Lung (tissue), 12 donors: Measurements from ENCODE around the gene TPCN2. TPM values are rescaled to one million over a fixed set of nuclear protein-coding genes. Genes with fewer than 3 reads are reported as not detected.

Experiments used
- ATAC-seq: fragments of 200-7000 bp; cut with Tn5 transposase; one replicate; pipeline ENCODE4 v1.9.1; 2020; ENCODE audit warnings: moderate number of reproducible peaks; ENCODE audit not compliant: insufficient read depth, low FRiP score
- DNase-seq, 3 donors: peaks; one replicate each; pipeline ENCODE4 v3.0.0-alpha.2; 2013 to 2017
- H3K27ac ChIP-seq, 2 donors: one replicate each; pipeline ENCODE4 v1.5.1; 2013; ENCODE audit warnings: mild to moderate bottlenecking in 2 of 2, moderate library complexity in 2 of 2, control low read depth in 1 of 2, inconsistent platforms in 1 of 2, low read depth in 1 of 2, low read length in 1 of 2
- H3K27me3 ChIP-seq, 3 donors: one replicate each; pipeline ENCODE4 v1.5.1; 2013; ENCODE audit warnings: low read length in 2 of 3; ENCODE audit not compliant: control insufficient read depth in 3 of 3, insufficient read depth in 3 of 3
- H3K36me3 ChIP-seq, 4 donors: one replicate each; pipeline ENCODE4 v1.5.1; 2013; ENCODE audit warnings: low read length in 4 of 4, mild to moderate bottlenecking in 1 of 4, moderate library complexity in 1 of 4; ENCODE audit not compliant: control insufficient read depth in 4 of 4, insufficient read depth in 4 of 4
- H3K4me1 ChIP-seq, 5 donors: one replicate each; pipeline ENCODE4 v1.5.1; 2013; ENCODE audit warnings: low read length in 5 of 5, mild to moderate bottlenecking in 2 of 5, moderate library complexity in 1 of 5; ENCODE audit not compliant: control insufficient read depth in 5 of 5, insufficient read depth in 5 of 5
- H3K4me3 ChIP-seq: one replicate; pipeline ENCODE4 v1.5.1; 2013; ENCODE audit warnings: mild to moderate bottlenecking, control low read depth, moderate library complexity
- H3K9ac ChIP-seq, 2 donors: one replicate each; pipeline ENCODE4 v1.5.1; 2013; ENCODE audit warnings: low read length in 2 of 2, control low read depth in 1 of 2; ENCODE audit not compliant: insufficient read depth in 1 of 2
- H3K9me3 ChIP-seq, 4 donors: one replicate each; pipeline ENCODE4 v1.5.1; 2013; ENCODE audit warnings: low read length in 3 of 4, mild to moderate bottlenecking in 1 of 4, moderate library complexity in 1 of 4; ENCODE audit not compliant: control insufficient read depth in 4 of 4, insufficient read depth in 3 of 4
- CTCF ChIP-seq: IDR thresholded peaks from 2 replicates; pipeline ENCODE4 v1.5.1; 2012; ENCODE audit warnings: mild to moderate bottlenecking; ENCODE audit errors: control extremely low read depth, extremely low read depth
- WGBS, 2 donors: extraction: QIAGEN DNeasy Blood & Tissue Kit; methylation state at CpG; one replicate each; pipeline ENCODE4 v1.1.7; 2013; 5-methylcytosine and 5-hydroxymethylcytosine counted together
- polyA plus RNA-seq, 2 donors: library from polyadenylated mRNA; stranded (reverse); fragments of 200-250 nt; gene quantifications; one replicate each; pipeline ENCODE4 v1.2.1, GENCODE V29; 2013
- total RNA-seq, 2 donors: library from RNA; depleted of rRNA in 1 of 2; stranded (reverse); fragments of >200 nt in 1 of 2; gene quantifications; one replicate each; pipeline ENCODE4 v1.2.1, GENCODE V29; 2014 to 2021
- donor health status: control.
- donor health status: control.
- donor health status: Bipolar disorder and iron deficiency.
- donor health status: healthy.
- donor health status: DM: yes; HTN: yes; CAD: no.

Gene TPCN2
- total and polyA plus RNA-seq, 4 donors: 10.0 to 25.0 (median 14.5) TPM

- no peak overlapping the region for H3K4me3 ChIP-seq
- no peaks in the 10 kb centered on the region for H3K27me3 ChIP-seq
- no peak overlapping the region for H3K27ac ChIP-seq
- no peak for DNase-seq
- H3K36me3 ChIP-seq: no peaks in the 10 kb centered on the region
- no peak overlapping the region for H3K9ac ChIP-seq
- peaks cover 0 to 49% (median 12%) of the 10 kb centered on the region in 5 donors for H3K4me1 ChIP-seq
- WGBS, 2 donors: 96 to 99% methylated on average over 5 of the region's 5 CpGs
- no peak for TF ChIP-seq CTCF
- ATAC-seq: no peak
- no peaks in the 10 kb centered on the region for H3K9me3 ChIP-seq
Observed at GRCh38 chr11:69108559-69108958, 59.8 kb downstream of the TPCN2 start.

- no peak overlapping the region for H3K27ac ChIP-seq
- DNase-seq (no peak), ATAC-seq (no peak)
- H3K27me3 ChIP-seq: no peaks in the 10 kb centered on the region
- no peak for TF ChIP-seq CTCF
- WGBS, 2 donors: 83 to 100% methylated on average over 2 of the region's 2 CpGs
- peaks cover 0 to 52% (median 12%) of the 10 kb centered on the region in 5 donors for H3K4me1 ChIP-seq
- H3K36me3 ChIP-seq: no peaks in the 10 kb centered on the region
- H3K9me3 ChIP-seq: no peaks in the 10 kb centered on the region
- no peak overlapping the region for H3K9ac ChIP-seq
- no peak overlapping the region for H3K4me3 ChIP-seq
Observed at GRCh38 chr11:69109101-69109500, 60.4 kb downstream of the TPCN2 start.

- H3K9ac ChIP-seq: no peak overlapping the region
- no peak for TF ChIP-seq CTCF
- no peak overlapping the region for H3K4me3 ChIP-seq
- DNase-seq (no peak), ATAC-seq (no peak)
- H3K27me3 ChIP-seq: no peaks in the 10 kb centered on the region
- no peaks in the 10 kb centered on the region for H3K9me3 ChIP-seq
- no peak overlapping the region for H3K27ac ChIP-seq
- no peaks in the 10 kb centered on the region for H3K36me3 ChIP-seq
- WGBS, 2 donors: 94 to 95% methylated on average over 6 of the region's 6 CpGs
- peaks cover 0 to 45% (median 12%) of the 10 kb centered on the region in 5 donors for H3K4me1 ChIP-seq
Observed at GRCh38 chr11:69110451-69110850, 61.7 kb downstream of the TPCN2 start.
